IMR-90 (cell line): ENCODE data around the gene LAIR2. TPM values are rescaled to one million over a fixed set of nuclear protein-coding genes. Genes with fewer than 3 reads are reported as not detected.

Experiments used
- ATAC-seq: fragments of 200-7000 bp; cut with Tn5 transposase; 2 replicates; pipeline ENCODE4 v1.9.1; 2020; ENCODE audit warnings: low read depth, mild to moderate bottlenecking, moderate library complexity
- BruUV-seq: library from RNA; stranded (reverse); fragments of 400-500 nt; replicated peaks from 2 replicates; lab custom pipeline; 2021; lab: Mats Ljungman, UMichigan
- CTCF ChIA-PET: fragments of 300-600 bp; formaldehyde crosslinking; extraction: SDS; loops from one replicate; lab custom pipeline; 2021; ENCODE audit warnings: antibody characterized with exemption; lab: Yijun Ruan, JAX
- POLR2A ChIA-PET: fragments of 300-600 bp; sonication (Branson Sonifier 250); formaldehyde crosslinking; loops from one replicate; lab custom pipeline; 2022; ENCODE audit warnings: antibody characterized with exemption; ENCODE audit not compliant: unreplicated experiment; lab: Charles Lee
- DNase-seq: peaks from one replicate; pipeline ENCODE4 v3.0.0; 2013
- H2AFZ ChIP-seq: replicated peaks from 2 replicates; pipeline ENCODE3; 2013; ENCODE audit warnings: low read length, mild to moderate bottlenecking; ENCODE audit not compliant: poor library complexity
- H2AK5ac ChIP-seq: 2 replicates; pipeline ENCODE4 v1.6.1; 2013; ENCODE audit warnings: low read depth, low read length, inconsistent platforms
- H2AK9ac ChIP-seq: replicated peaks from 2 replicates; pipeline ENCODE3; 2013; ENCODE audit warnings: mild to moderate bottlenecking, low read depth, low read length, moderate library complexity; ENCODE audit not compliant: poor library complexity
- H2BK120ac ChIP-seq: 2 replicates; pipeline ENCODE4 v1.6.1; 2013; ENCODE audit warnings: low read depth, low read length, inconsistent platforms
- H2BK15ac ChIP-seq: 3 replicates; pipeline ENCODE4 v1.6.1; 2013; ENCODE audit warnings: low read depth, low read length, inconsistent platforms
- H2BK20ac ChIP-seq: 2 replicates; pipeline ENCODE4 v1.6.1; 2013; ENCODE audit warnings: low read depth, mild to moderate bottlenecking, inconsistent platforms, low read length, moderate library complexity
- H2BK5ac ChIP-seq: 2 replicates; pipeline ENCODE4 v1.6.1; 2013; ENCODE audit warnings: mild to moderate bottlenecking, low read depth, low read length, inconsistent platforms; ENCODE audit not compliant: poor library complexity, severe bottlenecking
- H3K14ac ChIP-seq: replicated peaks from 2 replicates; pipeline ENCODE4 v1.6.1; 2013; ENCODE audit warnings: low read depth, low read length, inconsistent platforms
- H3K18ac ChIP-seq: 2 replicates; pipeline ENCODE4 v1.6.1; 2013; ENCODE audit warnings: low read depth, low read length, control low read depth
- H3K23ac ChIP-seq: 2 replicates; pipeline ENCODE4 v1.6.1; 2013; ENCODE audit warnings: low read depth, low read length, inconsistent platforms
- H3K27ac ChIP-seq: 2 replicates; pipeline ENCODE4 v1.5.1; 2013; ENCODE audit warnings: mild to moderate bottlenecking, control low read depth, low read length; ENCODE audit not compliant: insufficient read depth
- H3K27me3 ChIP-seq: 2 replicates; pipeline ENCODE4 v1.6.1; 2013; ENCODE audit warnings: low read length; ENCODE audit not compliant: control insufficient read depth, insufficient read depth
- H3K36me3 ChIP-seq: 2 replicates; pipeline ENCODE4 v1.6.1; 2013; ENCODE audit warnings: low read length, mixed read lengths; ENCODE audit not compliant: control insufficient read depth, insufficient read depth
- H3K4ac ChIP-seq: 2 replicates; pipeline ENCODE4 v1.6.1; 2013; ENCODE audit warnings: low read depth, low read length, inconsistent platforms
- H3K4me1 ChIP-seq: 2 replicates; pipeline ENCODE4 v1.6.1; 2013; ENCODE audit warnings: low read length, mixed read lengths; ENCODE audit not compliant: control insufficient read depth, insufficient read depth
- H3K4me2 ChIP-seq: 2 replicates; pipeline ENCODE4 v1.6.1; 2013; ENCODE audit warnings: low read depth, mild to moderate bottlenecking, control low read depth, low read length, moderate library complexity
- H3K4me3 ChIP-seq: 2 replicates; pipeline ENCODE4 v1.5.1; 2013; ENCODE audit warnings: low read depth, mild to moderate bottlenecking, control low read depth, low read length, moderate library complexity; ENCODE audit not compliant: insufficient read depth
- H3K56ac ChIP-seq: 2 replicates; pipeline ENCODE4 v1.6.1; 2013; ENCODE audit warnings: low read length, inconsistent platforms; ENCODE audit not compliant: insufficient read depth; ENCODE audit errors: extremely low read depth
- H3K79me1 ChIP-seq, 2 experiments: 2 replicates each; pipeline ENCODE4 v1.6.1; 2013; ENCODE audit warnings: low read length in 2 of 2, inconsistent platforms in 1 of 2, low read depth in 1 of 2
- H3K9ac ChIP-seq: 2 replicates; pipeline ENCODE4 v1.6.1; 2013; ENCODE audit warnings: low read depth, low read length, control low read depth
- H3K9me1 ChIP-seq: 2 replicates; pipeline ENCODE4 v1.6.1; 2013; ENCODE audit warnings: low read length, inconsistent platforms; ENCODE audit not compliant: insufficient read depth
- H3K9me3 ChIP-seq: 2 replicates; pipeline ENCODE4 v1.6.1; 2013; ENCODE audit warnings: low read length; ENCODE audit not compliant: control insufficient read depth, insufficient read depth
- H4K20me1 ChIP-seq: 2 replicates; pipeline ENCODE4 v1.6.1; 2013; ENCODE audit warnings: low read length, inconsistent platforms; ENCODE audit not compliant: insufficient read depth
- H4K5ac ChIP-seq: 2 replicates; pipeline ENCODE4 v1.6.1; 2013; ENCODE audit warnings: mild to moderate bottlenecking, low read depth, low read length, control low read depth
- H4K8ac ChIP-seq, 2 experiments: 2 replicates each; pipeline ENCODE4 v1.6.1; 2013; ENCODE audit warnings: low read depth in 2 of 2, low read length in 2 of 2, control low read depth in 1 of 2, inconsistent platforms in 1 of 2
- H4K91ac ChIP-seq: 2 replicates; pipeline ENCODE4 v1.6.1; 2013; ENCODE audit warnings: low read depth, low read length, inconsistent platforms; ENCODE audit not compliant: insufficient read depth
- BHLHE40 ChIP-seq: fragments of 150-350 bp; IDR thresholded peaks from 2 replicates; pipeline ENCODE4 v1.6.1; 2016; ENCODE audit warnings: mild to moderate bottlenecking, low read depth, low read length
- CEBPB ChIP-seq: IDR thresholded peaks from 2 replicates; pipeline ENCODE4 v1.6.1; 2012; ENCODE audit warnings: low read depth, low read length, improper control_type of control experiment
- CHD1 ChIP-seq: IDR thresholded peaks from 2 replicates; pipeline ENCODE4 v1.6.1; 2012; ENCODE audit warnings: low read depth, low read length, improper control_type of control experiment
- CTCF ChIP-seq: conservative IDR thresholded peaks from 2 replicates; pipeline ENCODE4 v1.5.1; 2012; ENCODE audit warnings: mild to moderate bottlenecking, low read depth, low read length, improper control_type of control experiment
- ELK1 ChIP-seq: fragments of 150-350 bp; IDR thresholded peaks from 2 replicates; pipeline ENCODE4 v1.6.1; 2016; ENCODE audit warnings: low read depth, mild to moderate bottlenecking, low read length, moderate library complexity, borderline replicate concordance
- FOS ChIP-seq: fragments of 150-350 bp; IDR thresholded peaks from 2 replicates; pipeline ENCODE4 v1.6.1; 2016; ENCODE audit warnings: low read depth, low read length
- MAFK ChIP-seq: IDR thresholded peaks from 2 replicates; pipeline ENCODE4 v1.6.1; 2012; ENCODE audit warnings: low read depth, low read length, improper control_type of control experiment
- MXI1 ChIP-seq: IDR thresholded peaks from 2 replicates; pipeline ENCODE4 v1.6.1; 2012; ENCODE audit warnings: low read depth, mild to moderate bottlenecking, low read length, moderate library complexity, borderline replicate concordance
- NFE2L2 ChIP-seq: fragments of 150-350 bp; IDR thresholded peaks from 2 replicates; pipeline ENCODE4 v1.6.1; 2016; ENCODE audit warnings: low read depth, mild to moderate bottlenecking, low read length
- POLR2A ChIP-seq: IDR thresholded peaks from 2 replicates; pipeline ENCODE4 v1.6.1; 2012; ENCODE audit warnings: mild to moderate bottlenecking, low read depth, low read length
- RAD21 ChIP-seq: IDR thresholded peaks from 2 replicates; pipeline ENCODE4 v1.6.1; 2012; ENCODE audit warnings: low read length, improper control_type of control experiment
- RCOR1 ChIP-seq: IDR thresholded peaks from 2 replicates; pipeline ENCODE4 v1.6.1; 2012; ENCODE audit warnings: mild to moderate bottlenecking, low read length, improper control_type of control experiment; ENCODE audit not compliant: insufficient replicate concordance
- RFX5 ChIP-seq: IDR thresholded peaks from 2 replicates; pipeline ENCODE4 v1.8.0; 2012; ENCODE audit warnings: low read depth, mild to moderate bottlenecking, low read length, moderate library complexity
- SMC3 ChIP-seq: fragments of 150-350 bp; IDR thresholded peaks from 2 replicates; pipeline ENCODE4 v1.6.1; 2016; ENCODE audit warnings: low read depth, mild to moderate bottlenecking, antibody characterized with exemption, low read length, moderate library complexity
- WGBS, 2 experiments: methylation state at CpG; one replicate each; pipeline versions ENCODE4 v1.1.5 to v1.1.7; 2013; ENCODE audit warnings: missing lambda C conversion rate in 2 of 2; ENCODE audit not compliant: insufficient read length in 1 of 2; ENCODE audit errors: extremely low coverage in 2 of 2; 5-methylcytosine and 5-hydroxymethylcytosine counted together
- dilution Hi-C: fragments of 300-500 bp; cut with HindIII; formaldehyde crosslinking; loops from one replicate; pipeline ENCODE4 v1.14.3; 2018; ENCODE audit warnings: low sequenced_read_pairs; ENCODE audit not compliant: unreplicated experiment
- in situ Hi-C: fragments of 300-500 bp; cut with MboI; formaldehyde crosslinking; loops from 3 replicates; pipeline ENCODE4 v1.14.3; 2019; ENCODE audit warnings: low sequenced_read_pairs, inconsistent platforms, mixed read lengths
- intact Hi-C: fragments of 100-400 bp; cut with micrococcal nuclease; formaldehyde crosslinking; loops from 2 replicates; pipeline ENCODE4 v1.10.0; 2022
- polyA plus RNA-seq, 3 experiments: library from polyadenylated mRNA; depleted of rRNA; stranded (reverse); fragments of >200 nt; gene quantifications; 2 replicates each; pipeline ENCODE4 v1.2.3, GENCODE V29; 2012; ENCODE audit warnings: low replicate concordance in 1 of 3
- total RNA-seq: library from RNA; depleted of rRNA; stranded (reverse); fragments of >200 nt; gene quantifications from 2 replicates; pipeline ENCODE4 v1.2.3, GENCODE V29; 2012
- TF ChIP-seq, protein P1 (sequence below): fragments of 150-350 bp; IDR thresholded peaks from 2 replicates; pipeline ENCODE4 v1.6.1; 2017; ENCODE audit warnings: mild to moderate bottlenecking, antibody characterized with exemption, low read length, low read depth

LAIR2 gene
- total and polyA plus RNA-seq, 2 of the 4 experiments (the other 2 are of a cell fraction), result not detected

GRCh38 chr19:54526972-54527371 lies 24.3 kb downstream of the LAIR2 start:
- Histone ChIP-seq H3K4me2 (no peak overlapping the region), H2AK5ac (no peak overlapping the region), H2AK9ac (no peak overlapping the region), H3K23ac (no peak overlapping the region), H2BK15ac (no peak overlapping the region), H4K8ac (no peak overlapping the region), H3K4me3 (no peak overlapping the region), H4K5ac (no peak overlapping the region), H2BK20ac (no peak overlapping the region), H3K27me3 (no peaks in the 10 kb centered on the region), H4K20me1 (no peaks in the 10 kb centered on the region), H3K9ac (no peak overlapping the region), H3K9me1 (no peaks in the 10 kb centered on the region), H3K18ac (no peak overlapping the region), H3K4me1 (no peaks in the 10 kb centered on the region), H2BK120ac (no peak overlapping the region), H4K91ac (no peak overlapping the region), H3K27ac (no peak overlapping the region), H2AFZ (no peak overlapping the region), H3K56ac (no peak overlapping the region), H3K4ac (no peak overlapping the region), H3K36me3 (no peaks in the 10 kb centered on the region), H3K79me1 (no peaks in the 10 kb centered on the region), H3K9me3 (peaks cover 17% of the 10 kb centered on the region), H2BK5ac (no peak overlapping the region), H3K14ac (no peak overlapping the region)
- intact Hi-C loops, result no loop called here
- dilution Hi-C loops, result no loop called here
- ATAC-seq (no peak), DNase-seq (no peak)
- POLR2A ChIA-PET, result no interaction called here
- CTCF ChIA-PET, result no interaction called here
- in situ Hi-C loops, result no loop called here
- TF ChIP-seq NFE2L2 (no peak), MAFK (no peak), CTCF (no peak), RFX5 (no peak), POLR2A (no peak), SMC3 (no peak), RAD21 (no peak), CEBPB (no peak), CHD1 (no peak), FOS (no peak), ELK1 (no peak), MXI1 (no peak), RCOR1 (no peak), BHLHE40 (no peak)
- TF ChIP-seq, protein P1, sequence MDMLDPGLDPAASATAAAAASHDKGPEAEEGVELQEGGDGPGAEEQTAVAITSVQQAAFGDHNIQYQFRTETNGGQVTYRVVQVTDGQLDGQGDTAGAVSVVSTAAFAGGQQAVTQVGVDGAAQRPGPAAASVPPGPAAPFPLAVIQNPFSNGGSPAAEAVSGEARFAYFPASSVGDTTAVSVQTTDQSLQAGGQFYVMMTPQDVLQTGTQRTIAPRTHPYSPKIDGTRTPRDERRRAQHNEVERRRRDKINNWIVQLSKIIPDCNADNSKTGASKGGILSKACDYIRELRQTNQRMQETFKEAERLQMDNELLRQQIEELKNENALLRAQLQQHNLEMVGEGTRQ, result no peak
- no TSS peak for BruUV-seq
- 69% methylated on average over 15 of the region's 26 CpGs; no CpG with 5 or more reads in 1 of the 2 experiments for WGBS, 2 experiments
